AG09319 (cell line): ENCODE data around the gene AFDN.

Source experiments
- DNase-seq: peaks from one replicate; pipeline ENCODE4 v3.0.0-alpha.2; 2010; ENCODE audit warnings: low read depth; ENCODE audit errors: extremely low read depth
- TF ChIP-seq, protein P1 (sequence below): IDR thresholded peaks from 2 replicates; pipeline ENCODE4 v1.5.1; 2011; ENCODE audit warnings: low read depth, mild to moderate bottlenecking, inconsistent platforms, low read length, moderate library complexity

AFDN gene

DNA sequence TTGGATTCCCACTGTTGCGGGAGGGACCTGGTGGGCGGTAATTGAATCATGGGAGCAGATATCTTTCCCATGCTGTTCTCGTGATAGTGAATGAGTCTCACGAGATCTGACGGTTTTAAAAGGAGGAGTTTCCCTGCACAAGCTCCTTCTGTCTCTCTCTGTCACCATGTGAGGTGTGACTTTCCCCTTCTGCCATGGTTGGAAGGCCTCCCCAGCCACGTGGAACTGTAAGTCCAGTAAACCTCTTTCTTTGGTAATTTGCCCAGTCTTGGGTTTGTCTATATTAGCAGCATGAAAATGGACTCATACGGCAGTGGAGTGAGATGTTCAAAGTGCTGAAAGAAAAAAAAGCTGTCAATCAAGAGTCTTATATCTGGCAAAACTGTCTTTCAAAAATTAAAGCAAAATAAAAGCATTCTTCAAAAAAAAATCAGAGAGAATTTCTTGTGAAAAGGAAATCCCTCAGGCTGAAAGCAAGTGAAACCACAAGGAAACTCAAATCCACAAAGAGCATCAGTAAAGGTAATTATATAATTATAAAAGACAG, 155.3 kb downstream of the AFDN start:
- no peak for DNase-seq
- TF ChIP-seq, protein P1, sequence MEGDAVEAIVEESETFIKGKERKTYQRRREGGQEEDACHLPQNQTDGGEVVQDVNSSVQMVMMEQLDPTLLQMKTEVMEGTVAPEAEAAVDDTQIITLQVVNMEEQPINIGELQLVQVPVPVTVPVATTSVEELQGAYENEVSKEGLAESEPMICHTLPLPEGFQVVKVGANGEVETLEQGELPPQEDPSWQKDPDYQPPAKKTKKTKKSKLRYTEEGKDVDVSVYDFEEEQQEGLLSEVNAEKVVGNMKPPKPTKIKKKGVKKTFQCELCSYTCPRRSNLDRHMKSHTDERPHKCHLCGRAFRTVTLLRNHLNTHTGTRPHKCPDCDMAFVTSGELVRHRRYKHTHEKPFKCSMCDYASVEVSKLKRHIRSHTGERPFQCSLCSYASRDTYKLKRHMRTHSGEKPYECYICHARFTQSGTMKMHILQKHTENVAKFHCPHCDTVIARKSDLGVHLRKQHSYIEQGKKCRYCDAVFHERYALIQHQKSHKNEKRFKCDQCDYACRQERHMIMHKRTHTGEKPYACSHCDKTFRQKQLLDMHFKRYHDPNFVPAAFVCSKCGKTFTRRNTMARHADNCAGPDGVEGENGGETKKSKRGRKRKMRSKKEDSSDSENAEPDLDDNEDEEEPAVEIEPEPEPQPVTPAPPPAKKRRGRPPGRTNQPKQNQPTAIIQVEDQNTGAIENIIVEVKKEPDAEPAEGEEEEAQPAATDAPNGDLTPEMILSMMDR = no peak

DNA sequence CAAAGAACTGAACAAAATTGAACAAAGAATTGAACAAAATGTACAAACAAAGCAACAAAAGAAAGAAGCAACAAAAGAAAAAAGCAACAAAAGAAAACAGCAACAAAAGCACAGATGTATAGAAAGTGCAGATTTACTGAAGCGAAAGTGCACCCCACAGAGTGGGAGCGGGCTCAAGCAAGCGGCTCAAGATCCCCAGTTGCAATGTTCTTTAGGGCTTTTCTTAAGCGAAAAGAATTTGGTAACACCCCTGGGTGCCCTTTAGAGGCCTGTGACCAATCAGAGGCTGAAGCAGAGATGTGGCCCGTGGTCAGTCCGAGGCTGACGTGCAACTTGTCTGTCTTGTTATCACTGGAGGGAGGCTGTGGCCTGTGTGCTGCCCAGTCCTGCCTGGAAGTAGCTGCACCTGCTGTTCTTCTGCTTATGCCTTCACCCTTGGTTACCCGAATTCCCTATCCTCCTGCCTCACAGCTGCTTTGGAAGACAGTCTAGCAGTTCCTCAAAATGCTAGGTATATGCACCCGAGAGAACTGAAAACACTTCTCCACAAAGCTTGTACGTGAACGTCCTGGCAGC, 157.5 kb downstream of the AFDN start:
- TF ChIP-seq, protein P1 = no peak

DNA sequence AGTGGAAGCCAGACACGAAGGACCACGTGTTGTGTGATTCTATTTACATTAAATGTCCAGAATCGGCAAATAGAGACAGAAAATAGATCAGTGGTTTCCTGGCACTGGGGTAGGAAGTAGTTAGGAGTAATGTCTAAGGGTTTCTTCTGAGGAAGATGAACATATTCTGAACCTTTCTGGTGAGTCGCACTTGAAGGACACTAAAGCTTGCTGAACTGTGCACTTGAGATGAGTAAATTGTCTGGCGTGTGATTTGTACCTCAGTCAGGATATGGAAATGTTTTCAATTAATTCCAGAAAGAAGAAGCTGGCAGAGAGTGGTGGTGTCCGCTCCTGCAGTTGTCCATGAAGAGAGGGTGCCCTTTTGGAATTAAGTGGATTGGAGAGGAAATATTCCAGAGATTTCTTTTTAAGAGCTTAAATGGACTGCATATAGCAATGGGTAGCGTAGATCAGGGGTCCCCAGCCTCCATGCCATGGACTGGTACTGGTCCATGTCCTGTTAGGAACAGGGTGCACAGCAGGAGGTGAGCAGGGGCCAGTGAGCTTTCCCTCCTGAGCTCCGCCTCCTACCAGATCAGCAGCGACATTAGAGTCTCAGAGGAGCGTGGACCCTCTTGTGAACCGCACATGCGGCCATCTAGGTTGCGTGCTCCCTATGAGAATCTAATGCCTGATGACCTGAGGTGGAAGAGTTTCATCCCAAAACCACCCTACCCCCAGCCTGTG, 158.3 kb downstream of the AFDN start:
- TF ChIP-seq, protein P1 = no peak
- no peak for DNase-seq

More for the DNA sequence above, 157.5 kb downstream of the AFDN start:
- no peak for DNase-seq

DNA sequence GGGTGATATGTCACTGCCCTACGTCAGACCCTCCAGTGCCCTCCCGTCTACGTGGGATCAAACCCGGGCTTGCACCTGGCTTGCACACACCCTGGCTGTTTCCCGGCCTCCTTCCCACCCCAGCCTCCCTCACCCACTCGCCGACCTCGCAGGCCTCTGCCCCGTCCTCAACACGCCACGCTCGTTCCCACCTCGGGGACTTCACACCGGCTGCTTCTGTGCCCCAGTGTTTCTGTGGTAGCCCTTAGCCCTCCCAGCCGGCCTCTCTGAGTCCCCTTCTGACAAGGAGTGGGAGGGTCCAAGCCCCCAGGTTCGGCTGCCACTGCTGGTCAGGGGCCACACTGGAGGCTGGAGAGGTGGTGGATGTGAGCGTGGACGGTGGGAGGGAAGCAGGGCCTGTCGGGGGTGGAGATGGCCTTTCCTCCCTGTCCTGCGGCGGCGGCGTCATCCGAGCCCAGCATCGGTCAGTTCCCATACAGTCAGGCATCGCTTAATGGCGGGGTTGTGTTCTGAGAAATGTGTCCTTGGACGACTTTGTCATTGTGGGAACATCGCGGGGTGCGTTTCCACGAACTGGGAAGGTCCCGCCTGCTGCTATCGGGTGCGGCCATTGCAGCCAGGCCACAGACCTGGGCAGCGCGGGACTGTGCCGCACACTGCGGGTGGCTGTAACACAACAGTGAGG, 159.3 kb downstream of the AFDN start:
- DNase-seq = no peak
- TF ChIP-seq, protein P1 = no peak

DNA sequence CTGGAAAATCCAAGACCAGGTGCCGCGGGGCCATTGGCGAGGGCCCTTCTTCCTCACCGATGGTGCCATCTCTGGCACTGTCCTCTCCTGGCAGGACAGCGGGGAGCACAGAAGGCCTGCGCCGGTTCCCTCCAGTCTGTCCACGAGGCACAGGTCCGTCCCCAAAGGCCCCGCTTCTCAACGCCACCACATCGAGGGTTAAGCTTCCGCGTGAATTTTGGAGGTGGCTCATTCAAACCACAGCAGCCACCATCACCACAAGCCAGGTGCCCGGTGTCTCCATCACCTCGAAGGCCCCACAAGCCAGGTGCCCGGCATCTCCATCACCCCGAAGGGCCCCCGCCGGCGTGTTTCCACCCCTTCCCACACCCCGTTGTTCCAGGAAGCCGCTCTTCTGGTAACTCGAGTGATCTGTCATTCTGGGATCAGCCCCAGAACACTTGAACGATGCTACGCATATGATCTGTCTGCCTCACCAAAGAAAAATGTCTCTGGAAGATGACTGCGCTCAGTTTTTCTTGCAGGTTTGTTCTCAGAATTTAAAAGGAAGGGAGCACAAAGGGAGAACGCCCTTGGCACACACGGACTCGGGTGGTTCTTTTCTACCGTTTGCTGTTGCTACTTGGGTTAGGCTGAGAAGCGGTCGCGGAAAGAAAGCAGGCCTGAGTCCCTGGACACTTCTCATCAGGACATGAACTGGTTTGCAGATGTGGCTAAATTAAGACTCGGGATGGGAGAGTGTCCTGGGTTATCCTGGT, 160.9 kb downstream of the AFDN start:
- TF ChIP-seq, protein P1 = no peak
- DNase-seq = no peak

DNA sequence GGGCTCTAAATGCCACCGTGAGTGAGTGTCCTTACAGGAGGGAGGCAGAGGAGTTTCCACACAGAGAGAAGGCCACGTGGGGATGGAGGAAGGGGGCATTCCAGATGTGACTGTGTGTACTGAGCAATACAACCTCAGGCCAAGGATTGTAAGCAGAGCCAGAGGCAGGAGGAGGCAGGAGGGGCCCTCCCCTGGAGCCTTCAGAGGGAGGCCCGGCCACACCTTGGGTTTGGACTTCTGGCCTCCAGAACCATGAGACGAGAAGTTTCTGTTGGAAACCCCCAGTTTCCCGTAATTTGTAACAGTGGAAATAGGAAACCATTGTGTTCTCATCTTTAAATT, 161.4 kb downstream of the AFDN start:
- DNase-seq = no peak
- TF ChIP-seq, protein P1 = no peak
